ENCODE measurements around the gene EXTL1.

DNA sequence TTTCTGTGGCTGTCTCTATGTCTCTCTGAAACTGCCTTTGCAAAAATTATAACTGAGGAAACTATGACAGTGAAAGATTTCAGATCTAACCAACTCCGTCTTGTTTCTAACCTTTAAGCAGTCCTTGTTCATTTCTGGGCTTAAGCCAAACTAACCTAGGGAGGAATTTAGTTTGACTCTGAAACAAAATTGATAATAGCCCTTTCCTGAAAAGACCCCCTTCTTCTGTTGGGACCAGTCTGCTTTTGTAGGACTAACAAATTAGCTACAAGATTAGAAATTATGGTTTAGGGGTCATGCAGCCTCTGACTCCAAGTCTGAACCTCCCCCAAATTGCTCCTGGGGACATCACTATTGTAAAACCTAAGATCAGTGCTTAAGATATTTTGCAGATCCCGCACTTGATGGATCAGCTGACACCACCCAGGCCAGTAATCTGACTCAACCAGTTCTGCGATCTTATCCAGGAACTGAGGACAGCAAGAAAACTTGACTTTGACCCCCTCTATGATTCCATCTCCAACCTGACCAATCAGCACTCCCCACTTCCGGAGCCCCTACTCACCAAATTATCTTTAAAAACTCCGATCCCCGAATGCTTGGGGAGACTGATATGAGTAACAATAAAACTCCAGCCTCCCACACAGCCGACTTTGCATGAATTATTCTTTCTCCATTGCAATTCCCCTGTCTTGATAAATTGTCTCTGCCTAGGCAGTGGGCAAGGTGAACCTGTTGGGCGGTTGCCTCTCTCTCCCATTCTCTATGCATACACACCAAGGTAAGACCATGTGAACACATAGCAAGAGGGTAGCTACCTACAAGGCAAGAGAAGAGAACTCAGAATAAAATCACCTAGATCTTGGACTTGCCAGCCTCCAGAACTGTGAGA is 57.0 kb downstream of the EXTL1 start:
- no peak for TF ChIP-seq POLR2A (IDR thresholded peaks at IDR 0.05; ENCODE audit: low read depth)
- TF ChIP-seq, protein P1, sequence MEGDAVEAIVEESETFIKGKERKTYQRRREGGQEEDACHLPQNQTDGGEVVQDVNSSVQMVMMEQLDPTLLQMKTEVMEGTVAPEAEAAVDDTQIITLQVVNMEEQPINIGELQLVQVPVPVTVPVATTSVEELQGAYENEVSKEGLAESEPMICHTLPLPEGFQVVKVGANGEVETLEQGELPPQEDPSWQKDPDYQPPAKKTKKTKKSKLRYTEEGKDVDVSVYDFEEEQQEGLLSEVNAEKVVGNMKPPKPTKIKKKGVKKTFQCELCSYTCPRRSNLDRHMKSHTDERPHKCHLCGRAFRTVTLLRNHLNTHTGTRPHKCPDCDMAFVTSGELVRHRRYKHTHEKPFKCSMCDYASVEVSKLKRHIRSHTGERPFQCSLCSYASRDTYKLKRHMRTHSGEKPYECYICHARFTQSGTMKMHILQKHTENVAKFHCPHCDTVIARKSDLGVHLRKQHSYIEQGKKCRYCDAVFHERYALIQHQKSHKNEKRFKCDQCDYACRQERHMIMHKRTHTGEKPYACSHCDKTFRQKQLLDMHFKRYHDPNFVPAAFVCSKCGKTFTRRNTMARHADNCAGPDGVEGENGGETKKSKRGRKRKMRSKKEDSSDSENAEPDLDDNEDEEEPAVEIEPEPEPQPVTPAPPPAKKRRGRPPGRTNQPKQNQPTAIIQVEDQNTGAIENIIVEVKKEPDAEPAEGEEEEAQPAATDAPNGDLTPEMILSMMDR (IDR thresholded peaks at IDR 0.05), result no peak
- TF ChIP-seq POLR2AphosphoS5 (IDR thresholded peaks at IDR 0.05), result no peak

Measured in esophagus muscularis mucosa (tissue), 3 donors.